22Rv1 (cell line): ENCODE measurements around the gene TAF7L.

Experiments
- CTCF ChIP-seq: fragments of 450-650 bp; IDR thresholded peaks from 2 replicates; pipeline ENCODE4 v1.5.1; 2017; ENCODE audit warnings: mild to moderate bottlenecking
- ZFX ChIP-seq: fragments of 450-650 bp; IDR thresholded peaks from 2 replicates; pipeline ENCODE4 v1.6.1; 2017; ENCODE audit warnings: antibody characterized with exemption, borderline replicate concordance

DNA sequence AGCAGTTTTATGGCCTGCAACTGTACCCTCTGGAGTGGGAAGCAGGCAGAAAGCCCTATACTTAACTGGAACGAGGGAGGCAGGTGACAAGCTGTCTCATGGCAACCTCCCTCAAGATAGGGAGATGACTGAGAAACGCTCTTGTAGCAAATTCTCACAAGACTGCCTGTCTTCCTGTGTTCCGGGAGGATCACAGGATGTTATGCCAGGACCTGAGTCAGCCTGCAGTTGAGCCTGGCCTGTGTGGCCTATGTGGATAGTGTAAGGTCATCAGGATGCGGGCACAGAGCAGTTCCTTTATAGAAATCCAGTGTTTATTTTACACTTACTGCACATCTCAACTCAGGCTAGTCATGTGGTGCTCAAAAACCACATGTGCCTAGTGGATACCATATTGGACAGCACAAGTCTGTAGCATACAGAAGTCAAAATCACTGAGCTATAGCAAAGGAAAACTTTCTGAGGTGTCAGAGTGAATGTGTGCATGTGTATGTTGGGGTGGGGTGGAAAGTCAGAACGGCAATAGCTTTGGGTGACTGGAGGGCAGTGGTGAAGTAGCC lies 25.2 kb downstream of the TAF7L start:
- TF ChIP-seq CTCF (no peak), ZFX (no peak)
